Measurements from ENCODE around the gene RHBDD1.
A peak's percentile ranks its signal among the peaks of the same experiment; 100 is the strongest.

The RHBDD1 gene

GRCh38 chr2:226791487-226792081, 44.3 kb upstream of the RHBDD1 start:
- TF ChIP-seq CTCF (IDR thresholded peaks at IDR 0.05; ENCODE audit: insufficient read depth, missing control alignments): no peak
- DNase-seq (ENCODE audit: insufficient read length, low spot score) (peak; percentile 78), FAIRE-seq (no peak)

- no peak for TF ChIP-seq CTCF (IDR thresholded peaks at IDR 0.05; ENCODE audit: insufficient read depth, missing control alignments)
- FAIRE-seq (no peak), DNase-seq (ENCODE audit: insufficient read length, low spot score) (no peak)
Measured at GRCh38 chr2:226792155-226792881, 43.5 kb upstream of the RHBDD1 start.

GRCh38 chr2:226793646-226794045, 42.2 kb upstream of the RHBDD1 start:
- no peak for FAIRE-seq
- no peak for DNase-seq (ENCODE audit: insufficient read length, low spot score)

GRCh38 chr2:226794196-226794661, 41.6 kb upstream of the RHBDD1 start:
- no peak for TF ChIP-seq CTCF (IDR thresholded peaks at IDR 0.05; ENCODE audit: insufficient read depth, missing control alignments)
- FAIRE-seq (no peak), DNase-seq (ENCODE audit: insufficient read length, low spot score) (no peak)

More at GRCh38 chr2:226793646-226794045, 42.2 kb upstream of the RHBDD1 start:
- TF ChIP-seq CTCF (IDR thresholded peaks at IDR 0.05; ENCODE audit: insufficient read depth, missing control alignments): no peak

- FAIRE-seq (no peak), DNase-seq (ENCODE audit: insufficient read length, low spot score) (no peak)
- no peak for TF ChIP-seq CTCF (IDR thresholded peaks at IDR 0.05; ENCODE audit: insufficient read depth, missing control alignments)
Measured at GRCh38 chr2:226794751-226795171, 41.1 kb upstream of the RHBDD1 start.

GRCh38 chr2:226795281-226796011, 40.4 kb upstream of the RHBDD1 start:
- no peak for TF ChIP-seq CTCF (IDR thresholded peaks at IDR 0.05; ENCODE audit: insufficient read depth, missing control alignments)
- no peak for FAIRE-seq
- DNase-seq (ENCODE audit: insufficient read length, low spot score): no peak
